Keratinocyte (primary cell): ENCODE results near the gene UPF1. TPM values are rescaled to one million over a fixed set of nuclear protein-coding genes. Genes with fewer than 3 reads are reported as not detected.

Source experiments
- DNase-seq: peaks from one replicate; pipeline ENCODE4 v3.0.0-alpha.2; 2011; ENCODE audit warnings: low read depth, missing footprints, low spot score
- FAIRE-seq: peaks from 2 replicates; lab custom pipeline; 2011; peaks lifted over from hg19 to GRCh38; lab: Jason Lieb, UNC
- H2AFZ ChIP-seq: 2 replicates; pipeline ENCODE4 v1.6.0; 2012; ENCODE audit warnings: low read length, control low read depth, inconsistent platforms; ENCODE audit not compliant: control insufficient read depth
- H3K27ac ChIP-seq: 2 replicates; pipeline ENCODE4 v1.5.1; 2011; ENCODE audit warnings: low read length; ENCODE audit not compliant: control insufficient read depth, insufficient read depth
- H3K27me3 ChIP-seq: 3 replicates; pipeline ENCODE4 v1.6.0; 2011; ENCODE audit warnings: low read length; ENCODE audit not compliant: control insufficient read depth, insufficient read depth; ENCODE audit errors: extremely low read depth
- H3K36me3 ChIP-seq, 2 experiments: 2 replicates in 1 of 2; 3 replicates in 1 of 2; pipeline ENCODE4 v1.5.1; 2011; ENCODE audit warnings: low read length in 2 of 2, mild to moderate bottlenecking in 1 of 2; ENCODE audit not compliant: control insufficient read depth in 2 of 2, insufficient read depth in 2 of 2; ENCODE audit errors: extremely low read depth in 1 of 2
- H3K4me1 ChIP-seq: 3 replicates; pipeline ENCODE4 v1.5.1; 2011; ENCODE audit warnings: low read length; ENCODE audit not compliant: control insufficient read depth, insufficient read depth; ENCODE audit errors: extremely low read depth
- H3K4me2 ChIP-seq: 3 replicates; pipeline ENCODE4 v1.6.0; 2011; ENCODE audit warnings: low read depth, low read length; ENCODE audit not compliant: control insufficient read depth, insufficient read depth; ENCODE audit errors: extremely low read depth
- H3K4me3 ChIP-seq, 3 experiments: fragments of 200-600 bp in 1 of 3; sonication (generic) in 1 of 3; 2 replicates in 2 of 3; 3 replicates in 1 of 3; pipeline ENCODE4 v1.5.1; 2011 to 2016; ENCODE audit warnings: low read length in 3 of 3, mild to moderate bottlenecking in 3 of 3, control low read depth in 2 of 3, inconsistent platforms in 1 of 3, low read depth in 1 of 3, mixed read lengths in 1 of 3, mixed run types in 1 of 3, moderate library complexity in 1 of 3; ENCODE audit not compliant: control insufficient read depth in 2 of 3, insufficient read depth in 2 of 3; ENCODE audit errors: extremely low read depth in 1 of 3
- H3K79me2 ChIP-seq: 2 replicates; pipeline ENCODE4 v1.6.0; 2012; ENCODE audit warnings: low read length; ENCODE audit not compliant: control insufficient read depth, insufficient read depth
- H3K9ac ChIP-seq: 3 replicates; pipeline ENCODE4 v1.6.0; 2011; ENCODE audit warnings: low read length; ENCODE audit not compliant: control insufficient read depth, insufficient read depth; ENCODE audit errors: extremely low read depth
- H3K9me1 ChIP-seq: 3 replicates; pipeline ENCODE4 v1.6.0; 2011; ENCODE audit warnings: low read length; ENCODE audit not compliant: control insufficient read depth, insufficient read depth; ENCODE audit errors: extremely low read depth
- H3K9me3 ChIP-seq: 2 replicates; pipeline ENCODE4 v1.5.1; 2012; ENCODE audit warnings: low read depth, low read length; ENCODE audit not compliant: control insufficient read depth
- H4K20me1 ChIP-seq: 3 replicates; pipeline ENCODE4 v1.6.0; 2011; ENCODE audit warnings: low read length; ENCODE audit not compliant: control insufficient read depth, insufficient read depth; ENCODE audit errors: extremely low read depth
- CTCF ChIP-seq, 3 experiments: IDR thresholded peaks in 1 of 3; conservative IDR thresholded peaks in 1 of 3; optimal IDR thresholded peaks in 1 of 3; 2 replicates in 2 of 3; 3 replicates in 1 of 3; pipeline versions ENCODE3 to v1.5.1; 2011; ENCODE audit warnings: low read length in 3 of 3, mild to moderate bottlenecking in 3 of 3, moderate library complexity in 2 of 3, control low read depth in 1 of 3, inconsistent platforms in 1 of 3; ENCODE audit not compliant: insufficient read depth in 2 of 3; ENCODE audit errors: extremely low read depth in 1 of 3
- EZH2 ChIP-seq: IDR thresholded peaks from one replicate; pipeline ENCODE4 v1.6.1; 2012; ENCODE audit warnings: inconsistent platforms, mild to moderate bottlenecking, low read length, moderate library complexity
- dilution Hi-C: fragments of 300-500 bp; cut with MboI; formaldehyde crosslinking; loops from one replicate; pipeline ENCODE4 v1.7.0; 2020; ENCODE audit warnings: low sequenced_read_pairs; ENCODE audit not compliant: extremely low pct_ligation_motif_present
- polyA plus RNA-seq, 5 experiments: library from polyadenylated mRNA; depleted of rRNA in 3 of 5; stranded (reverse) in 3 of 5; stranded (forward) in 1 of 5; unstranded in 1 of 5; fragments of >200 nt; gene quantifications; 1 replicate in 1 of 5; 2 replicates in 3 of 5; 3 replicates in 1 of 5; pipeline versions ENCODE4 v1.2.1 to v1.2.3, GENCODE V29; 2011 to 2012; ENCODE audit warnings: missing spikeins in 2 of 5, low read depth in 1 of 5, low replicate concordance in 1 of 5

The UPF1 gene
- polyA plus RNA-seq, 1 donor (not counting 4 experiments of a cell fraction or from before 2014, with no cell fraction given) = 33.7 TPM

GRCh38 chr19:18789422-18789869 lies 42.3 kb upstream of the UPF1 start:
- H3K4me1 ChIP-seq = no peaks in the 10 kb centered on the region
- no peaks in the 10 kb centered on the region for H3K36me3 ChIP-seq
- DNase-seq = no peak
- H3K27me3 ChIP-seq = peaks cover 79% of the 10 kb centered on the region
- H3K9me3 ChIP-seq = no peaks in the 10 kb centered on the region
- H3K4me2 ChIP-seq = no peak overlapping the region
- H3K27ac ChIP-seq = no peak overlapping the region
- H4K20me1 ChIP-seq = no peaks in the 10 kb centered on the region
- H3K4me3 ChIP-seq = no peak overlapping the region
- TF ChIP-seq CTCF (optimal IDR thresholded peaks at IDR 0.05 in 1 of 3, IDR thresholded peaks at IDR 0.05 in 1 of 3, conservative IDR thresholded peaks at IDR 0.05 in 1 of 3; ENCODE audit: extremely low read depth in 1 of 3, insufficient read depth in 2 of 3, low read length in 3 of 3) (no peak), EZH2 (no peak)
- no peaks in the 10 kb centered on the region for H3K79me2 ChIP-seq
- dilution Hi-C loops = no loop called here
- H2AFZ ChIP-seq = no peak overlapping the region
- no peak overlapping the region for H3K9ac ChIP-seq
- no peaks in the 10 kb centered on the region for H3K9me1 ChIP-seq
- FAIRE-seq = no peak

- H3K27me3 ChIP-seq = peaks cover 74% of the 10 kb centered on the region
- no peak overlapping the region for H3K9ac ChIP-seq
- H3K4me1 ChIP-seq = no peaks in the 10 kb centered on the region
- no peaks in the 10 kb centered on the region for H4K20me1 ChIP-seq
- TF ChIP-seq EZH2 (no peak), CTCF (optimal IDR thresholded peaks at IDR 0.05 in 1 of 3, IDR thresholded peaks at IDR 0.05 in 1 of 3, conservative IDR thresholded peaks at IDR 0.05 in 1 of 3; ENCODE audit: extremely low read depth in 1 of 3, insufficient read depth in 2 of 3, low read length in 3 of 3) (no peak)
- H3K36me3 ChIP-seq = no peaks in the 10 kb centered on the region
- dilution Hi-C loops = no loop called here
- DNase-seq = no peak
- H2AFZ ChIP-seq = no peak overlapping the region
- H3K4me3 ChIP-seq = no peak overlapping the region
- no peaks in the 10 kb centered on the region for H3K9me1 ChIP-seq
- no peak for FAIRE-seq
- H3K9me3 ChIP-seq = no peaks in the 10 kb centered on the region
- H3K4me2 ChIP-seq = no peak overlapping the region
- no peak overlapping the region for H3K27ac ChIP-seq
- H3K79me2 ChIP-seq = no peaks in the 10 kb centered on the region
Measured at GRCh38 chr19:18789883-18790565, 41.7 kb upstream of the UPF1 start.
